Activated CD4-positive, alpha-beta T cell treated with anti-CD3 and anti-CD28 coated beads, Interleukin-2, amount 50 U/mL, for 48 hours (primary cell): ENCODE results near the gene TDRD9.

ENCODE experiments used
- DNase-seq, 2 experiments: peaks; one replicate each; pipeline ENCODE4 v3.0.0-alpha.2; 2020

TDRD9 gene

DNA sequence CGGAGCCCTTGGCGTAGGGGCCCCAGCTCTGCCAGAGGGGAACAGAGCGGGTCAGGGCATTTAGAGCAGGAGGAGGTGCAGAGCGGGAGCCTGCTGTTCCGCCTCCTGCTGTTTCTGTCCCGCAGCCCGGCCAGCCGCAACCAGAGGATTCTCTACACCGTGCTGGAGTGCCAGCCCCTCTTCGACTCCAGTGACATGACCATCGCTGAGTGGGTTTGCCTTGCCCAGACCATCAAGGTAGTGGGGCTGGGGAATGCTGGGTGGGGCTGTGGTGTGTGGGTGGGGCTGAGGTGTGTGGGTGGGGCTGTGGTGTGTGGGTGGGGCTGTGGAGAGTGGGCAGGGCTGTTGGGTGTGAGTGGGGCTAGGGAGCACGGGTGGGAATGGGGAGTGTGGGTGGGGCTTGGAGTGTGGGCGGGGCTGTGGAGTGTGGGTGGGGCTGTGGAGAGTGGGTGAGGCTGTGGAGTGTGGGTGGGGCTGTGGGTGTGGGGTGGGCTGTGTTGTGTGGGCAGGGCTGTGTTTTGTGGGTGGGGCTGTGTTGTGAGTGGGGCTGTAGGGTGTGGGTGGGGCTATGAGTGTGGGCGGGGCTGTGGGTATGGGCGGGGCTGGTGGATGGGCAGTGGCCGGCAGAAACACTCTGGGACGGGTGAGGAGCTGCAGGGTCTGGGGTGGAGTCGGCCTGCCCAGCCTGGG, 165.3 kb downstream of the TDRD9 start:
- no peak for DNase-seq

DNA sequence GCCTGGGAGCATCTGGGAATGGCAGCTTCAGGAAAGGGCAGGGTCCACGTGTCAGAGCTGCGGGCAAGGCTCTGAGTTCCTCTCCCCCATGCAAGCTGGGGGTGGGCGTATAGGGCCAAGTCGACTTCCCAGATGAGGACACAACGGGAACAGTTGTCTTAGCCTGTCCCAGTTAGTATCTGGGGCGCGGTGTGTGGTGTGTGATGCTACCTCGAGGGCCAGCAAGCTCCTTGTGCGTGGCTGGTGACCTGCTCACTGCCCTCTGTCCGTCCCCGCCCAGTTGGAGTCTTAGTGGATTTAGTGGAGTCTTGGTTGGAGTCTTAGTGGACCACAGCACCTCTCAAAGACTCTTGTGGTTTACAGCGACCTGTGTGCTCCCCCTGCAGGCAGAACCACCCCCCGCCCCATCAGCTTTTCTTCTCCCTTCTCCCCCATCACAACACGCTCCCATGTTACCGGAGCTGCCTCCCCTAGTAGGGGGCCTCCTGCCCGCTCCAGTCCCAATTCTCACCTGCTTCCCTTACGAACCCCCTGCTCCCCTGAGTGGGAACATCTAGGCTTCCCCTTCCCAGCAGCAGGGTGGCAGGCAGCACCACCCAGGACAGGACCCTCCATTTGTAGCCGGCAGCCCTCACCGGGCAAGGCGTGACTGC, 165.9 kb downstream of the TDRD9 start:
- no peak for DNase-seq

- peak; percentile 82 to 85 for DNase-seq
Measured at GRCh38 chr14:104094709-104095425, 166.6 kb downstream of the TDRD9 start.

DNA sequence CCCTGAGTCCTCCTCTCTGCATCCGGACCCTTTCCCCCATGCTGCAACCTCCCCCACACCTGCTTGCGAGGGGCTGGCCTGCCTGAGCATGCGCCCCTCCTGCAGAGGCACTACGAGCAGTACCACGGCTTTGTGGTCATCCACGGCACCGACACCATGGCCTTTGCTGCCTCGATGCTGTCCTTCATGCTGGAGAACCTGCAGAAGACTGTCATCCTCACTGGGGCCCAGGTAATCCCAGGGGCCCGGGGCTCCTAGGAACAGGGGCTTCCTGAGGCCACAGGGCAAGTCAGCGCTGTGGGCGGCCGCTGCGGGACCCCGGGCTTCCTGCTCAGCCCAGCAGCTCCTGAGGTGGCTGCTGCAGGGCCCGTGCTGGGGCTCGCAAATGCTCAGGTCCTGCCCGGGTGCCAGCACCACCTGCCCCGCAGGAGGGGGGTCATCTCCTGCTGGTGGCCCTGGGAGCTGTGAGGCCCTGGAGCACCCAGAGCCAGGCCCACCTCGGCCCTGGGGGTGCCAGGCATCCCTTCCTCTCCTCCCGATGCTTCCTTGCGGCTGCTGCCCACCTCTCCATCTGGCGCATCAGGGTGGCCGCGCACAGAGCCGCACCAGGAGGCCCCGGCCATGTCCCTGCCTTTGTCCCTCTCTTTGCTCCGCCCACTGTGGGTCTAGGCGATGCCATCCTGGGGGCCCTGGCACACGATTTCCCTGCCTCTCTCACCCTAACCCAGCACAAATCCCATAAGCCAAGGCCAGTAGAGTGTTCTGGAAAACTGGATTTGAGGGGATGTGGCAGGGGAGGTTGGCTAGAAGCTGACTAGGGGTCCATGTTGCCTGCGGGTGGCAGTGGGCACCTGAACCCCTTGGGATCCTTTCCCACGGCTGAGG, 167.4 kb downstream of the TDRD9 start:
- DNase-seq: no peak

DNA sequence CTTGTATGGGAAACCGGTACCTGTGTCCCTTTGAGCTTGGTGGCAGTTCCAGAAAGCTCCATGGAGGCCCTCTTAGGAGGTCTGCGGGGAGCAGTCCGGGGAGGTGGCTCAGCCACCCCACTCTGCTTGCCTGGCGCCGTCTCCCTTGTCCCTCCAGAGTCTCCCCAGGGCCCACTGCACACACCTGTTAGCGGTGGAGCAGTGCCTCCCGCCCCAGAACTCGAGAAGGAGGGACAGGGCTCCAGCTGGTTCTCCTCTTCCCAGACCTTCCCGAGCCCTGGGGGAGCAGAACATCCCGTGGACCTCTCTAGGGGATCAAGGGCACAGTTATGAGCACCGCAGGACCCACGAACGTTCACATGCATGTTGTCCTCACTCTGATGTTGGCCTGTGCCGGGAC, 168.1 kb downstream of the TDRD9 start:
- no peak for DNase-seq

DNA sequence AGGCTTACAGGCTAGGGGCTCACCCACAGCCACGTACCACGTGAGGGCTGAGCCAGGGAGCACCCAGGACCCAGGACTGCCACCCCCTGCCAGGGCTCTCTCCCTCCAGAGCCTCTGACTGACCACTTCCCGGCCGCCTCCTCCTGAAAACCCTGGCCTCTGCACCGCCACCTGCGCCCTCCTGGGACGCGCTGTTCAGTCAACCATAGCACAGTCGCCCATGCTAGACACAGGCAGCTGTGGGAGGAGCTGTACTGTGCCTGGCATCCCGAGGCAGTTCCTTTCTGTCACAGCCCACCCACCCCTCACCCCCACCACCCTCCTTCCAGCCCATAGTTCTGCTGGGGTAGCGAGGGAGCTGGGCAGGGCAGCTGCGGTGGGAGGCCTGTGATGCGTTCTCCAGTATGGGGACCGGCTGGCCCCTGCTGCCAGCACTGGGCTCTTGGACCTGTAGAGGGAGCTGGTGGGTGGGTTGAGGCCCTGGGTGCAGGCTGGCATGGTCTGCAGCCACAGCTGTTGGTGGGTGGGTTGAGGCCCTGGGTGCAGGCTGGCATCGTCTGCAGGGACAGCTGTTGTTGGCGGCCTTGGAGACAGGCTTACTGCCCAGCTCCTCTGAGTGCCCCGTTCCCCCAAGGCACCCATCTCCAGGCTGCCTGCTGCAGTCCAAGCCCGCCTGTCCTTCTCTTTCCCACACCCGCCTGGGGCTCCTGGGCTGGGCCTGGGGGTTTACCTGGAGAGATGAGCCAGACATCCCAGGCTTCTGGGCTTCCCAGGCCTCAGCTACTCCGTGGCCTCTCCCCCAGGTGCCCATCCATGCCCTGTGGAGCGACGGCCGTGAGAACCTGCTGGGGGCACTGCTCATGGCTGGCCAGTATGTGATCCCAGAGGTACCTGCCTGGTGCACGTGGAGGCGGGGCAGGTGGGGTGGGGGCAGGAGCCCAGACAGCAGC, 168.8 kb downstream of the TDRD9 start:
- DNase-seq: no peak

- no peak for DNase-seq
Measured at GRCh38 chr14:104098272-104099095, 170.2 kb downstream of the TDRD9 start.

GRCh38 chr14:104099096-104100041, 171.1 kb downstream of the TDRD9 start:
- DNase-seq: no peak

DNA sequence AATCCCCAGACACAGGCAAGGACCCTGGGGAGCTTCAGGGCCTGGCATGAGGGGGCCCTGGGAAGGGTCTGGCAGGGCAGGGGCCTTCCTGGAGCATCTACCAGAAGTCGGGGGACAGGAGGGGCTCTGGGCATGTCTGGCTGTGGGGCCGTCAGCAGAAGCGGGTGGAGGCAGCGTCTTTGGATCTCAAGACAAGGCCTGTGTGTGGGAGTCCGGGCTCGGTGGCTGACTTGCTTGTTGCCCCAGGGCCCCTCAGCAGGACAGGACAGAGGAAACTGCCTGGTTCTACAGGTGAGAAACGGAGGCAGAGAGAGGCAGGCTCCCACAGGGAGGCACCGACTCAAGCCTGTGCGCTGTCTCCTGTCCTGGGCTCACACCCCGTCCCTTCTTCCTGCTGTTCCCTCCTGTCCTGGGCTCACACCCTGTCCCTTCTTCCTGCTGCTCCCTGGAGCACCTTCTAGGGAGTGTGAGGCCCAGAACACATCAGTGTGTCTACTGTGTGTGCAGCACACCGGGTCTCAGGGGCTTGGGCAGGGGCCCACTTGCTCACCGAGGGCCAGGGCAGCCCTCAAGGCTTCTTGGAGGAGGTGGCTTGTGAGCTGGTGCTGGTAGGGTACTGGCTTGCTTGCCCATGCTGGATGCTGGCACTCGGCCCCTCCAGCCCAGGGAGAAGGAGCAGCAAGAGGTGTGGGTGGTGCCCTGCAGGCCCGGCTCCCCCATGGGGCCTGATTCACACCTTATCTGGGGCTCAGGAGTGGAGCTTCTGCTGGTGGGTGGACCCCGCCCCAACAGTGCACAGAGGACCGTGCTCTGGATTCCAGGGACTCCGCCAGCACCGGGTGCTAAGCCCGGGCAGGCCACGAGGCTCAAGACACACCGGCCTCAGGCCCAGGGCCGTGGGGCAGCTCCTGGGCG, 172.2 kb downstream of the TDRD9 start:
- DNase-seq: no peak

DNA sequence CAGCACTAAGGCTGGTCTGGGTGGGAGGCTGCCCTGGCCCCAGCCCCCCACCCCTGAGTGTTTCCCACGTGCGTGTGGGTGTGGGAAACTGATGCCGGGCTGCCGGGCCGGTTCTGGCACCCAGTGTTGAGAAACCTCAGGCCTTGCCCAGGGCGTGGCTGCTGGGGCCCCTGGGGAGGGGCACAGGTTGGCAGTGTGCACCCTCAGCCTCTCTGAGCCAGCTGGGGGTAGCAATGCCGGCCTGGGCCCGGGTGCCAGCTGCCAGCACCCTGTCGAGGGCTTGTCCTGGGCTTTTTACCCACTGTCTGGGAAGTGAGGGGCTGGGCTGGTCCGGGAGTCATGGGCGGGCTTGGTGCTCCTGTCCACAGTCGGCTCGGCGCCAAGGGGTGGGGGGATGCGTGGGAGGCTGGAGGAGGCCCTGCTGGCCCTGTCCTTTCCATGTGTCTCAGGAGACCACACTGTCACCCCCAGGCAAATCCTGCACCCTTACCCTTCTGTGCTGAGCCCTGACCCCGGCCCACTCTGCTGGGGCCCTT, 172.9 kb downstream of the TDRD9 start:
- DNase-seq: no peak

- DNase-seq: no peak
Measured at GRCh38 chr14:104101651-104102281, 173.5 kb downstream of the TDRD9 start.
